Liver (tissue), 9 donors: Measurements from ENCODE around the gene CALM3. TPM values are rescaled to one million over a fixed set of nuclear protein-coding genes. Genes with fewer than 3 reads are reported as not detected.

Source experiments
- DNase-seq: peaks from one replicate; pipeline ENCODE4 v3.0.0-alpha.2; 2017; ENCODE audit warnings: low spot score
- H3K27ac ChIP-seq, 2 donors: one replicate each; pipeline ENCODE4 v1.7.0; 2013; ENCODE audit warnings: inconsistent platforms in 2 of 2, low read length in 2 of 2, control low read depth in 1 of 2, low read depth in 1 of 2, mild to moderate bottlenecking in 1 of 2
- H3K27me3 ChIP-seq, 4 donors: one replicate each; pipeline versions ENCODE4 v1.6.1 to v1.7.0; 2013; ENCODE audit warnings: low read length in 3 of 4, inconsistent platforms in 1 of 4, mild to moderate bottlenecking in 1 of 4, moderate library complexity in 1 of 4; ENCODE audit not compliant: control insufficient read depth in 4 of 4, insufficient read depth in 4 of 4
- H3K36me3 ChIP-seq, 4 donors: one replicate each; pipeline versions ENCODE4 v1.6.1 to v1.7.0; 2013; ENCODE audit warnings: low read length in 3 of 4, mild to moderate bottlenecking in 3 of 4, low read depth in 1 of 4, moderate library complexity in 1 of 4; ENCODE audit not compliant: control insufficient read depth in 4 of 4, insufficient read depth in 3 of 4
- H3K4me1 ChIP-seq, 4 donors: one replicate each; pipeline versions ENCODE4 v1.6.1 to v1.7.0; 2013; ENCODE audit warnings: low read length in 3 of 4, mild to moderate bottlenecking in 3 of 4, moderate library complexity in 1 of 4; ENCODE audit not compliant: control insufficient read depth in 4 of 4, insufficient read depth in 4 of 4
- H3K4me3 ChIP-seq, 3 donors: one replicate each; pipeline versions ENCODE4 v1.6.1 to v1.7.0; 2013; ENCODE audit warnings: low read length in 3 of 3, control low read depth in 1 of 3, low read depth in 1 of 3, mild to moderate bottlenecking in 1 of 3
- H3K9ac ChIP-seq, 2 donors: one replicate each; pipeline ENCODE4 v1.7.0; 2013; ENCODE audit warnings: low read length in 2 of 2, mild to moderate bottlenecking in 2 of 2, moderate library complexity in 2 of 2, control low read depth in 1 of 2, low read depth in 1 of 2
- H3K9me3 ChIP-seq, 4 donors: one replicate each; pipeline versions ENCODE4 v1.6.1 to v1.7.0; 2013; ENCODE audit warnings: low read length in 3 of 4; ENCODE audit not compliant: control insufficient read depth in 4 of 4
- EGR1 ChIP-seq, 2 donors: IDR thresholded peaks; 2 replicates each; pipeline ENCODE4 v1.6.1; 2016 to 2018; ENCODE audit warnings: antibody characterized with exemption in 2 of 2, low read depth in 2 of 2
- FOXA2 ChIP-seq: IDR thresholded peaks from 2 replicates; pipeline ENCODE4 v1.6.1; 2016; ENCODE audit warnings: antibody characterized with exemption
- GABPA ChIP-seq, 2 donors: IDR thresholded peaks in 1 of 2; conservative IDR thresholded peaks in 1 of 2; 2 replicates each; pipeline ENCODE4 v1.6.1; 2016; ENCODE audit warnings: antibody characterized with exemption in 2 of 2, mild to moderate bottlenecking in 1 of 2, moderate library complexity in 1 of 2
- HNF4A ChIP-seq, 2 donors: conservative IDR thresholded peaks; 2 replicates each; pipeline ENCODE4 v1.6.1; 2016; ENCODE audit warnings: antibody characterized with exemption in 2 of 2, mild to moderate bottlenecking in 2 of 2
- HNF4G ChIP-seq: IDR thresholded peaks from 2 replicates; pipeline ENCODE4 v1.6.1; 2016; ENCODE audit warnings: antibody characterized with exemption
- JUND ChIP-seq, 2 donors: IDR thresholded peaks; 2 replicates each; pipeline ENCODE4 v1.6.1; 2016; ENCODE audit warnings: antibody characterized with exemption in 2 of 2
- NR2F2 ChIP-seq: IDR thresholded peaks from 2 replicates; pipeline ENCODE4 v1.6.1; 2016; ENCODE audit warnings: antibody characterized with exemption
- RAD21 ChIP-seq, 2 donors: IDR thresholded peaks; 2 replicates each; pipeline ENCODE4 v1.6.1; 2016; ENCODE audit warnings: antibody characterized with exemption in 2 of 2, mild to moderate bottlenecking in 2 of 2
- RXRA ChIP-seq, 2 donors: IDR thresholded peaks; 2 replicates each; pipeline ENCODE4 v1.6.1; 2017 to 2018; ENCODE audit warnings: antibody characterized with exemption in 2 of 2, mild to moderate bottlenecking in 1 of 2
- SP1 ChIP-seq: IDR thresholded peaks from 2 replicates; pipeline ENCODE4 v1.6.1; 2018; ENCODE audit warnings: antibody characterized with exemption, mild to moderate bottlenecking
- TAF1 ChIP-seq: conservative IDR thresholded peaks from 2 replicates; pipeline ENCODE4 v1.6.1; 2016; ENCODE audit warnings: antibody characterized with exemption, mild to moderate bottlenecking
- YY1 ChIP-seq: IDR thresholded peaks from 2 replicates; pipeline ENCODE4 v1.6.1; 2016; ENCODE audit warnings: antibody characterized with exemption, mild to moderate bottlenecking
- WGBS: extraction: QIAGEN DNeasy Blood & Tissue Kit; methylation state at CpG from one replicate; pipeline ENCODE4 v1.1.7; 2013; 5-methylcytosine and 5-hydroxymethylcytosine counted together
- polyA plus RNA-seq, 2 donors: library from polyadenylated mRNA; stranded (reverse) in 1 of 2; unstranded in 1 of 2; fragments of 200-250 nt in 1 of 2; fragments of >200 nt in 1 of 2; fragmentation: Nextera tagmentation in 1 of 2; extraction: Ambion mirVana in 1 of 2; gene quantifications; one replicate each; pipeline versions ENCODE4 v1.2.1 to v1.2.3, GENCODE V29; 2013 to 2015
- total RNA-seq, 2 donors: library from RNA; depleted of rRNA; stranded (reverse); fragments of >200 nt; gene quantifications; one replicate each; pipeline ENCODE4 v1.2.3, GENCODE V29; 2014
- TF ChIP-seq, protein P1 (sequence below): IDR thresholded peaks from 2 replicates; pipeline ENCODE4 v1.6.1; 2016; ENCODE audit warnings: antibody characterized with exemption
- TF ChIP-seq, protein P2 (sequence below): fragments of 150-350 bp; IDR thresholded peaks from 2 replicates; pipeline ENCODE4 v1.5.1; 2017; ENCODE audit warnings: improper control_type of control experiment, low read depth, low read length; ENCODE audit not compliant: missing input control
- TF ChIP-seq, protein P3 (sequence below): IDR thresholded peaks from 2 replicates; pipeline ENCODE4 v1.6.1; 2016; ENCODE audit warnings: antibody characterized with exemption
- TF ChIP-seq, protein P4 (sequence below): IDR thresholded peaks from 2 replicates; pipeline ENCODE4 v1.6.1; 2016; ENCODE audit warnings: antibody characterized with exemption, mild to moderate bottlenecking
- TF ChIP-seq, protein P5 (sequence below): IDR thresholded peaks from 2 replicates; pipeline ENCODE4 v1.6.1; 2016; ENCODE audit warnings: antibody characterized with exemption
- donor health status: healthy.
- donor health status: healthy.
- donor health status: healthy.
- donor health status: healthy.
- donor health status: healthy.

The CALM3 gene
- total and polyA plus RNA-seq, 4 donors = 51.4 to 112 (median 81.7) TPM

DNA sequence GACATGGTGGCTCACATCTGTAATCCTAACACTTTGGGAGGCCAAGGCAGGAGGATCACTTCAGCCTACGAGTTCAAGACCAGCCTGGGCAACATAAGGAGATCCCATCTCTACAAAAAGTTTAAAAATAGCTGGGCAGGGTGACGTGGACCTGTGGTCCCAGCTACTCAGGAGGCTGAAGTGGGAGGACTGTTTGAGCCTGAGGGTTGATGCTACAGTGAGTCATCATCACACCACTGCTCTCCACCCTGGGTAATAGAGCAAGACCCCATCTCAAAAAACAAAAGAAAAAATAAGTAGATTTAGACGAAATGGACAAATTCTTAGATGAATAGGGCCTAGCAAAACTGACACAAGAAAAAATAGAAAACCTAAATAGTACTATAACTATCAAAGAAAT lies 45.3 kb downstream of the CALM3 start:
- no peak for DNase-seq
- H3K36me3 ChIP-seq = no peaks in the 10 kb centered on the region
- no peaks in the 10 kb centered on the region for H3K9me3 ChIP-seq
- H3K9ac ChIP-seq = no peak overlapping the region
- H3K4me3 ChIP-seq = no peak overlapping the region
- peaks cover 0 to 2% (median 0%) of the 10 kb centered on the region in 4 donors for H3K4me1 ChIP-seq
- no peak for TF ChIP-seq JUND (IDR thresholded peaks at IDR 0.05)
- TF ChIP-seq, protein P1, sequence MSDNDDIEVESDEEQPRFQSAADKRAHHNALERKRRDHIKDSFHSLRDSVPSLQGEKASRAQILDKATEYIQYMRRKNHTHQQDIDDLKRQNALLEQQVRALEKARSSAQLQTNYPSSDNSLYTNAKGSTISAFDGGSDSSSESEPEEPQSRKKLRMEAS = no peak
- TF ChIP-seq GABPA (IDR thresholded peaks at IDR 0.05 in 1 of 2, conservative IDR thresholded peaks at IDR 0.05 in 1 of 2) = no peak
- no peak for TF ChIP-seq YY1
- TF ChIP-seq HNF4A (conservative IDR thresholded peaks at IDR 0.05) = no peak
- no peak for TF ChIP-seq TAF1
- 79% methylated on average over 3 of the region's 3 CpGs for WGBS
- H3K27ac ChIP-seq = no peak overlapping the region
- H3K27me3 ChIP-seq = peaks cover 0 to 11% (median 3%) of the 10 kb centered on the region in 4 donors

DNA sequence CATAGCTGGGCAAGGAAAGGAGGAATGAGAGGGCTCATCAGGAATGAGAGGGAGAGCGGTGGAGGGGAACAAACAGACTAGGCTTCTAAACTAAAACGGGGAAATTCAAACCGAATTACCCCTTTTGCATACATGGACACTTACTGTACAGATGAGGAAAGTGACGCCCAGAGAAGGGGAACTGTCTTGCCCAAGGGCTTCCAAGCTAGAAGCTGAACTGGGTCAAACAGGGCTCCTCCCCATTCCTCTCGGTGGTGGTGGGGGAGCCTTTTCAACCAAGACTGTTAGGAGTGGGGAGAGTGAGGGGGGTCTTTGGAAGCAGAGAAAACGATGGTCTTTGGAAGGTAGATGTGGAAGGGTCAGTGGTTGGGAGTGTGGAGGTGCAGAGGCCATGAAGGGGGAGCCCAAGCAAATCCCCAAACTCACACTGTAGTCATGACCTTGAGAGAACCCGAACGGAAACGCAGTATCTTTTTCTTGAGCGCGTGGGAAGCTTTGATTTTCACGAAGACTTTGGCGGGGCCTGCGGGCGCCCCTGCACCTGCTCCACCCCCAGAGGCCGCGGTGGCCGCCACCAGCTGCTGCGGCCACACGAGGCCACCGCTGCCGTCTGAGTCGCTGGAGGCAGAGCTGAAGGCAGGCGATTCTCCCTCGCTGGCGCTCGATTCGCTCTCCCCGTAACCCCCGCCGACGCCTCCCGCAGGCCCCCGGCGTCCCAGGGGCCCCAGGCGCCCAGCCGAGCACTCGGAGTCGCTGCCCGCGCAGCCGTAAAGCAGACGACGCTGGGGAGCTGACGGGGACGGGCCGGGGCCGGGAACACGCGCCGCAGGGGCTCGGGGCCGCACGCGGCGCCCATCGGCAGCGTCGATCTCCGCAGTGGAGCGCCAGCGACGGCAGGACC lies 47.2 kb downstream of the CALM3 start:
- Histone ChIP-seq H3K9ac (no peak overlapping the region), H3K4me3 (no peak overlapping the region), H3K9me3 (no peaks in the 10 kb centered on the region), H3K27me3 (peaks cover 0 to 11% (median 4%) of the 10 kb centered on the region in 4 donors), H3K4me1 (peaks cover 0 to 2% (median 0%) of the 10 kb centered on the region in 4 donors), H3K36me3 (no peaks in the 10 kb centered on the region), H3K27ac (no peak overlapping the region)
- 29% methylated on average over 63 of the region's 63 CpGs for WGBS
- no peak for DNase-seq
- no peak for TF ChIP-seq RXRA (IDR thresholded peaks at IDR 0.05)
- no peak for TF ChIP-seq RAD21 (IDR thresholded peaks at IDR 0.05)
- no peak for TF ChIP-seq SP1
- TF ChIP-seq, protein P2, sequence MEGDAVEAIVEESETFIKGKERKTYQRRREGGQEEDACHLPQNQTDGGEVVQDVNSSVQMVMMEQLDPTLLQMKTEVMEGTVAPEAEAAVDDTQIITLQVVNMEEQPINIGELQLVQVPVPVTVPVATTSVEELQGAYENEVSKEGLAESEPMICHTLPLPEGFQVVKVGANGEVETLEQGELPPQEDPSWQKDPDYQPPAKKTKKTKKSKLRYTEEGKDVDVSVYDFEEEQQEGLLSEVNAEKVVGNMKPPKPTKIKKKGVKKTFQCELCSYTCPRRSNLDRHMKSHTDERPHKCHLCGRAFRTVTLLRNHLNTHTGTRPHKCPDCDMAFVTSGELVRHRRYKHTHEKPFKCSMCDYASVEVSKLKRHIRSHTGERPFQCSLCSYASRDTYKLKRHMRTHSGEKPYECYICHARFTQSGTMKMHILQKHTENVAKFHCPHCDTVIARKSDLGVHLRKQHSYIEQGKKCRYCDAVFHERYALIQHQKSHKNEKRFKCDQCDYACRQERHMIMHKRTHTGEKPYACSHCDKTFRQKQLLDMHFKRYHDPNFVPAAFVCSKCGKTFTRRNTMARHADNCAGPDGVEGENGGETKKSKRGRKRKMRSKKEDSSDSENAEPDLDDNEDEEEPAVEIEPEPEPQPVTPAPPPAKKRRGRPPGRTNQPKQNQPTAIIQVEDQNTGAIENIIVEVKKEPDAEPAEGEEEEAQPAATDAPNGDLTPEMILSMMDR = no peak

DNA sequence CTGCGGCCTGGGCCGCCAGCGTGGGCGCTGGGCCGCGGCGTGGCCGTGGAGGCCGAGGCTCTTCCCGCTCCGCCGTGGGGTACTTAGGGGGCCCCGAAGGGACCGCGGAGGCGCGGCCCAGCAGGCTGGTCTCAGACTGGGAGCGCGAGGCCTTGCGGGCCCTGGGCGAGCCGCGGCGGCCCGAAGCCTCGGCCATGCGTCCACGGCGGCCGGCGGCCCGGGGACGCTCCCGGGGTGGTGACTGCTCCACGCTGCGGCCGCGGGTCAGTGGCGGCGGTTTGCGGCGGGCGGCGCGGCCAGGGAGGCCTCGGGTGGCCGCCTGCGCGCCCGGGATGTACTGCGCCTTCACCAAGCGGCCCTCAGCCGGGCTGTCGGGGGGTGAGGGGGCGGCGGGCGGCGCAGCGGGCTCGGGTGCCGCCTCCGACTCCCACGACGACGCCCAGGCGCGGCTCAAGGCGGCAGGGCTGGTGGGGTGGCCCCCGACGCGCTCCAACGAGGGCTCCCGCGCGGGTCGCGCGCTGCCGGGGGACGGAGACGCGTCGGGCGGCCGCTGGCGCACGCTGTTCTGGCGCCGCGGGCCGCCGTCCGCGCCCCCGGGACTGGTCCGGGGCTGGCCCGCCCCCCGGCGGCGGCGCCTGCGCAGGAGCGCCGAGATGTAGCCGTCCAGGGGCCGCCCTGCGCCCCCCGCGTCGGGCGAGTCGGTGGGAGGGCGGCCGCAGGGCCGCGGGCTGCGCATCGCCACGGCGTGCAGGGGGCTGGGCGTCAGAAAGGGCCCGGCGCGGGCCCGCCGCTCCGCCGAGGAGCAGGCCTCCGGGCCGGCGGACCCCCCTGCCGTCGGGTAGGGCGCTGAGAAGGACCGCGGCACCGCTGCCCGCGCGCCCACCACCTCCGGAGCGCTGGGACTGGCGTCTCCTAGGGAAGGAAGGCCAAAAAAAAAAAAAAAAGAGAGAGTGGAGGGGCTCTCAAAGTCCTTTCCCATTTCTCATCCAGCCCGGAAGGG lies 48.1 kb downstream of the CALM3 start:
- Histone ChIP-seq H3K4me1 (peaks cover 0 to 2% (median 0%) of the 10 kb centered on the region in 4 donors), H3K27ac (no peak overlapping the region), H3K4me3 (no peak overlapping the region), H3K27me3 (peaks cover 0 to 11% (median 4%) of the 10 kb centered on the region in 4 donors), H3K9me3 (no peaks in the 10 kb centered on the region), H3K36me3 (no peaks in the 10 kb centered on the region), H3K9ac (no peak overlapping the region)
- 29% methylated on average over 144 of the region's 144 CpGs for WGBS
- no peak for DNase-seq
- TF ChIP-seq YY1 = no peak
- TF ChIP-seq NR2F2 = no peak
- TF ChIP-seq JUND (IDR thresholded peaks at IDR 0.05) = no peak
- TF ChIP-seq, protein P3, sequence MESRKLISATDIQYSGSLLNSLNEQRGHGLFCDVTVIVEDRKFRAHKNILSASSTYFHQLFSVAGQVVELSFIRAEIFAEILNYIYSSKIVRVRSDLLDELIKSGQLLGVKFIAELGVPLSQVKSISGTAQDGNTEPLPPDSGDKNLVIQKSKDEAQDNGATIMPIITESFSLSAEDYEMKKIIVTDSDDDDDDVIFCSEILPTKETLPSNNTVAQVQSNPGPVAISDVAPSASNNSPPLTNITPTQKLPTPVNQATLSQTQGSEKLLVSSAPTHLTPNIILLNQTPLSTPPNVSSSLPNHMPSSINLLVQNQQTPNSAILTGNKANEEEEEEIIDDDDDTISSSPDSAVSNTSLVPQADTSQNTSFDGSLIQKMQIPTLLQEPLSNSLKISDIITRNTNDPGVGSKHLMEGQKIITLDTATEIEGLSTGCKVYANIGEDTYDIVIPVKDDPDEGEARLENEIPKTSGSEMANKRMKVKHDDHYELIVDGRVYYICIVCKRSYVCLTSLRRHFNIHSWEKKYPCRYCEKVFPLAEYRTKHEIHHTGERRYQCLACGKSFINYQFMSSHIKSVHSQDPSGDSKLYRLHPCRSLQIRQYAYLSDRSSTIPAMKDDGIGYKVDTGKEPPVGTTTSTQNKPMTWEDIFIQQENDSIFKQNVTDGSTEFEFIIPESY = no peak
- no peak for TF ChIP-seq TAF1
- TF ChIP-seq EGR1 (IDR thresholded peaks at IDR 0.05; ENCODE audit: low read depth in 2 of 2) = no peak
- TF ChIP-seq, protein P4, sequence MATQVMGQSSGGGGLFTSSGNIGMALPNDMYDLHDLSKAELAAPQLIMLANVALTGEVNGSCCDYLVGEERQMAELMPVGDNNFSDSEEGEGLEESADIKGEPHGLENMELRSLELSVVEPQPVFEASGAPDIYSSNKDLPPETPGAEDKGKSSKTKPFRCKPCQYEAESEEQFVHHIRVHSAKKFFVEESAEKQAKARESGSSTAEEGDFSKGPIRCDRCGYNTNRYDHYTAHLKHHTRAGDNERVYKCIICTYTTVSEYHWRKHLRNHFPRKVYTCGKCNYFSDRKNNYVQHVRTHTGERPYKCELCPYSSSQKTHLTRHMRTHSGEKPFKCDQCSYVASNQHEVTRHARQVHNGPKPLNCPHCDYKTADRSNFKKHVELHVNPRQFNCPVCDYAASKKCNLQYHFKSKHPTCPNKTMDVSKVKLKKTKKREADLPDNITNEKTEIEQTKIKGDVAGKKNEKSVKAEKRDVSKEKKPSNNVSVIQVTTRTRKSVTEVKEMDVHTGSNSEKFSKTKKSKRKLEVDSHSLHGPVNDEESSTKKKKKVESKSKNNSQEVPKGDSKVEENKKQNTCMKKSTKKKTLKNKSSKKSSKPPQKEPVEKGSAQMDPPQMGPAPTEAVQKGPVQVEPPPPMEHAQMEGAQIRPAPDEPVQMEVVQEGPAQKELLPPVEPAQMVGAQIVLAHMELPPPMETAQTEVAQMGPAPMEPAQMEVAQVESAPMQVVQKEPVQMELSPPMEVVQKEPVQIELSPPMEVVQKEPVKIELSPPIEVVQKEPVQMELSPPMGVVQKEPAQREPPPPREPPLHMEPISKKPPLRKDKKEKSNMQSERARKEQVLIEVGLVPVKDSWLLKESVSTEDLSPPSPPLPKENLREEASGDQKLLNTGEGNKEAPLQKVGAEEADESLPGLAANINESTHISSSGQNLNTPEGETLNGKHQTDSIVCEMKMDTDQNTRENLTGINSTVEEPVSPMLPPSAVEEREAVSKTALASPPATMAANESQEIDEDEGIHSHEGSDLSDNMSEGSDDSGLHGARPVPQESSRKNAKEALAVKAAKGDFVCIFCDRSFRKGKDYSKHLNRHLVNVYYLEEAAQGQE = no peak
- no peak for TF ChIP-seq GABPA (IDR thresholded peaks at IDR 0.05 in 1 of 2, conservative IDR thresholded peaks at IDR 0.05 in 1 of 2)
- TF ChIP-seq HNF4A (conservative IDR thresholded peaks at IDR 0.05) = no peak
- no peak for TF ChIP-seq HNF4G
- TF ChIP-seq, protein P5, sequence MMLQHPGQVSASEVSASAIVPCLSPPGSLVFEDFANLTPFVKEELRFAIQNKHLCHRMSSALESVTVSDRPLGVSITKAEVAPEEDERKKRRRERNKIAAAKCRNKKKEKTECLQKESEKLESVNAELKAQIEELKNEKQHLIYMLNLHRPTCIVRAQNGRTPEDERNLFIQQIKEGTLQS = no peak
- TF ChIP-seq FOXA2 = no peak
- TF ChIP-seq RXRA (IDR thresholded peaks at IDR 0.05) = no peak
